Activated CD4-positive, alpha-beta T cell treated with anti-CD3 and anti-CD28 coated beads, Interleukin-2, Interleukin-6, amounts not matched to agents 100 ng/mL and 50 ng/mL, durations not matched to agents 16 hours and 8 hours (primary cell): ENCODE results near the gene PTGDR2.

ENCODE experiments used
- DNase-seq: peaks from one replicate; pipeline ENCODE4 v3.0.0-alpha.2; 2020

The PTGDR2 gene

DNA sequence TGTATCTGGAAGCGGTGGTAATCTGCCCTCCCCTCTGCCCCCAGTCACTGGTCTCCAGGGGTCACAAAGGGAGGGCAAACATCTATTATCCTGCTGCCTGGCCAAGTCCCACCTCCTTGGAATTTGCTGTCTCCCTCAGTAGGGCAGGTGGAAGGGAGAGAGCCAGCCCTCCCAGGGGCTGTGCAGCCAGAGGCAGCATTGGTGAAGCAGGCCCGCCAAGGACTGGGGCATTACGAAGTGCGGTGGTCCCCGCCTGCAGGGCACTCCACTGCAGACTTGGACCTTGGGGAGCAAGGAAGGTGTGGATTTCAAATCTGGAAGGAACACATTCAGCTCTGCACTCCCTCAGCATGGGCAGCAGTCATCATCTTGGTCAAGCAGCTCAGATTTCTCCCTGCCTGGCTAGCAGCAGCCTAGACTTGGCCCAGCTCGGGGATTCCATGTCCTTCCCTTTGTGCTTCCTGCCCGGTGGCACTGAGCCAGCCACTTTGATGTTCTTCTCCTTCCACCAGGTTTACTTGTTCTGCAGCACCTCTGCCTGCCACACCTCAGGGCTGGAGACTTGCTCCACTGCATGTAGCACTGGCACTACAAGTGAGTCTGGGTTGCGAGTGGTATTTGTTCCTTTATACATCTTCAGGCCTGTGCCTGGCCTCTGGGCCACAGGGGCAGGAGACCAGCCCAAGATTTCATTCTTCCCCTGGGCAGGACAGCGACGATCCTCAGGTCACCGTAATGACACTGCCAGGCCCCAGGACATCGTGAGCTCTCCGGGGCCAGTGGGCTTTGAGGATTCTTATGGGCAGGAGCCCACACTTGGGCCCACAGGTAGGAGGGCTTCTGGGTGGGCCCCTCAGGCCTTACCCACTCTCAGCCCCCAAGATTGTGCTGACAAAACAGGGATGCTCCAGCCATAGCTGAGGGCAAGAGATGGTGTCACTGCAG lies 18.9 kb upstream of the PTGDR2 start:
- no peak for DNase-seq

DNA sequence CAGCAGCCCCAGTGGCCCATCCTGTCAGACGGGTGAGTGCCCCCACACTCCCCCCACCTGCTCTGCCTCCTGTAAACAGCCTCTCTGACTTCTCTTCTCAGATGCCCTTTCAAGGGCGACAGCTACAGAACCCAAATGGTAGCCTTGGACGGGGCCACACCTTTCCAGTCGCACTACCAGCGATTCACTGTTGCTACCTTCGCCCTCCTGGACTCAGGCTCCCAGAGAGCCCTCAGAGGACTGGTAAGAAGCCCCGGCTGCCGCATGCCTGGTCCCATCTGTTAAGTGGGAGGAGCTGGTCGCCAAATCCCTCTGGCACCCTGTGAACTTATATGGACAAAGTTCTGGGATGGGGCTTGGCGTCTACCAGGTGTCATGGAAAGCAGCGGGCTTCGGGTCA lies 17.8 kb upstream of the PTGDR2 start:
- DNase-seq, result no peak

DNA sequence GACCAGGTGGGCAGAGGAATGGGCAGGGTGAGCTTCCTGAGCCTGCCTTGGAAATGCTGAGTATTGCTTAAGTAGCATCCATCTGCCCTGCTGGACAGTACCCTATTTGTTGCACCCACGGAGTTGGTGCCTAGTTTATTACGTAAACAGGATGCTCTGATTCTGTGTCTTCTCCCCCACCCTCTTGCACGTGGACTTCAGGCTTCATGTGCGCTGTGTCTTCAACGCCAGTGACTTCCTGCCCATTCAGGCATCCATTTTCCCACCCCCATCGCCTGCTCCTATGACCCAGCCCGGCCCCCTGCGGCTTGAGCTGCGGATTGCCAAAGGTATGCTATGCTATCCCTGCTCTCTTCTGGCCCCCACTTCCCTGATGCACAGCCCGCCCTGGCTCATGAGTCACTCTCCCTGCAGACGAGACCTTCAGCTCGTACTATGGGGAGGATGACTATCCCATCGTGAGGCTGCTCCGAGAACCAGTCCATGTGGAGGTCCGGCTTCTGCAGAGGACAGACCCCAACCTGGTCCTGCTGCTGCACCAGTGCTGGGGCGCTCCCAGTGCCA lies 17.3 kb upstream of the PTGDR2 start:
- no peak for DNase-seq

DNA sequence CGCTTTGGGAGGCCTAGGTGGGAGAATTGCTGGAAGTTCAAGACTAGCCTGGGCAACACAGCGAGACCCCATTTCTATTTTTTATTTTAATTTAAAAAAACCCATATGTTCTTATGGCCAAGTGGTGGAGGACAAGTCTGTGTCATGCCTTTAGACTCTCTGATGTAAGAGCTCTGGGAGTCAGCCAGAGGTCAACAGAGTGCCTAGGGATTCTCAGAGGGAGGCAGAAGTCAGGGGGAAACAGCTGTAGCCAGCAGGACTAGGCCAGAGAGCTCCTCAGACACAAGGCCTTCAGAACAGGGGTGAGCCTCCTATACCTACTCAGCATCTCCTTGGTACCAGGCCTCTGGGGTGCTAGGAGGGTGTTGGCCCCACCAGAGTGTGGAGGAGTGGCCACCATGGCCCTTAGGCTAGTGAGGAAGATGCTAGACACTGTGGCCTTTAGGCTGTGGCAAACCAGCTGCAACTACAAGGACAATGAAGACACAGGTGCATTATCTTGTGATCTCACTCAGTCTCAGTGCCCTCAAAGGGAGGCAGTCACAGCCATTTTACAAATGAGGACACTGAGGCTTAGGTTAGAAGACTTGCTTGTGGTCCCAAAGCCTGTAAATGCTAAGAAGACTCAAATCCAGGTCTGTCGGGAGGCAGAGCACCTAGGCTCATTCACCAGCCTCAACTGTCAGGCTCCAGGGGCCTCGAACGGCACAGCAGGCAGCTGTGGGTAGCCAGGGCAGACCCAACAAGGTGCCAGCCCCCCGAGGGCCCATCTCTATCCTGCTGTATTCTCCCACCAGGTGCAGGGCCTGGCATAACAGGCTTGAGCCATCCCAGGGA lies 16.6 kb upstream of the PTGDR2 start:
- DNase-seq, result no peak

DNA sequence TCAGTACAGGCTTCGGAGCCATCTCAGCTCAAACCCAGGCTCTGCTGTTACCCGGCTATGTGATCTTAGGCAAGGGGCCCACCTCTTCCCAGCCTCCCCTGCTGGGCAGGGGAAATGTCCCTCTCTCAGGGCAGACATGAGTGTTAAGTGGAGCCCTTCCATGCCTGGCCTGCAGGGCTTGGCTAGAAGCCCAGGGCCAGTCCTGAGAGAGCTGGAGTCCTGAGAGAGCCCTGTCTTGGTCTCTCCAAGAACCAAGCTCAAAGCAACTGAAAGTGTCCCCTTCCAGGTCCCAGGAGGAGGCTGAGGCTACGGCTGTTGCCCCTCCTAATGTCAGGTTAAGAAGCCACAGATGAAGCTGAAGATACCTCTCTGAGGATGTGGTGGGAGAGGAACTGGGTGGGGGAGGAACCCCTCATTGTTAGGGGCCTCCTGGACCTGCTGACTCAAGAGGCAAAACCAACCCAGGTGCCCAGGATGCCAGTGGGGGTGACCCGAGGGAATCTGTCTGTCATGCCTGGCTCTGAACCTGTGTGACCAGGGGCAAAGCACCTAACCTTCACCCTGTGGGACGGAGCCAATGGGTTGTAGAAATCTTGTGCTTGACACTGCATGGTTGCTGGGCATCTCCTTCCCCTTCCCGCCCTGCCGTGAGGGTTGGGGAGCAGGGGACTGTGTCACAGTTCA lies 15.8 kb upstream of the PTGDR2 start:
- no peak for DNase-seq

DNA sequence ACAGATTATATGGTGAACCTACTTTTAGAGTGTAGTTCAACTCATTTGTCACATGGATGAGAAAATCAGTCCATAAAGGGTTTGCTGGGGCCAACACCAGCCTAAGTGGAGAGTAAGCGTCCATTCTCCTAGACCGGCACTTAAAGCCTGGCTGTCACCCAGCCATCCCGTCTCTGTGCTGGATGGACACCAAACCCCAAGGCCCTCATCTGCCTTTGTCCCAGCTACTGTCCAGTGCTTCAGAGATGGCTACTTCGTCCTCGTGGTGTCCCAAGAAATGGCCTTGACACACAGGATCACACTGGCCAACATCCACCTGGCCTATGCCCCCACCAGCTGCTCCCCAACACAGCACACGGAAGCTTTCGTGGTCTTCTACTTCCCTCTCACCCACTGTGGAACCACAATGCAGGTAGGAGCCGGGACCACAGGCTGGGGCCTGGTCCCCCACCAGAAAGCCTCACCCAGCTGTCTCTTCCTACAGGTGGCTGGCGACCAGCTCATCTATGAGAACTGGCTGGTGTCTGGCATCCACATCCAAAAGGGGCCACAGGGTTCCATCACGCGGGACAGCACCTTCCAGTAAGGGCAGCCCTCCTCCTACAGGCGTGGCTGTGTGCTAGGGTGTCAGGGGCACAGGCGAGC lies 15.1 kb upstream of the PTGDR2 start:
- no peak for DNase-seq

DNA sequence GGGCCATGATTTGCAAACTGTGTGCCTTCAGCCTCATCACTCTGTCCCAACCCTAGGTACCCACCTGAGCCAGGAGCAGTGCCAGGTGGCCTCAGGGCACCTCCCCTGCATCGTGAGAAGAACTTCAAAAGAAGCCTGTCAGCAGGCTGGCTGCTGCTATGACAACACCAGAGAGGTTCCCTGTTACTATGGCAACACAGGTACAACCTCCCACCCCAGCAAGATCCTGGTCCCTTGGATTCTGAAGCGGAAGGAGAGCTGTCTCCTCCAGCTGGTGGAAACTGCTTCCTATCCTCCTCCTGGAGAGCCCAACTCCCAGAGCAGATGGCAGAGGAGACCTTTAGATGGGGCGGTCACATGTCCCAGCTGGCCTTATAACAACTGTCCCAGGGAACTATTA lies 14.5 kb upstream of the PTGDR2 start:
- no peak for DNase-seq

DNA sequence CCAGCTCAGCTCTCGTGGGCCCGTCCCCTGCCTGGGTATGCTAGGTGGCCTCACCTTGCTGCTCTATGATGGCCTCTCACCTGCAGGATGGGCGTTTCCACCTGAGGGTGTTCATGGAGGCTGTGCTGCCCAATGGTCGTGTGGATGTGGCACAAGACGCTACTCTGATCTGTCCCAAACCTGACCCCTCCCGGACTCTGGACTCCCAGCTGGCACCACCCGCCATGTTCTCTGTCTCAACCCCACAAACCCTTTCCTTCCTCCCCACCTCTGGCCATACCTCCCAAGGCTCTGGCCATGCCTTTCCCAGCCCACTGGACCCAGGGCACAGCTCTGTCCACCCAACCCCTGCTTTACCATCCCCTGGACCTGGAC lies 13.7 kb upstream of the PTGDR2 start:
- no peak for DNase-seq

DNA sequence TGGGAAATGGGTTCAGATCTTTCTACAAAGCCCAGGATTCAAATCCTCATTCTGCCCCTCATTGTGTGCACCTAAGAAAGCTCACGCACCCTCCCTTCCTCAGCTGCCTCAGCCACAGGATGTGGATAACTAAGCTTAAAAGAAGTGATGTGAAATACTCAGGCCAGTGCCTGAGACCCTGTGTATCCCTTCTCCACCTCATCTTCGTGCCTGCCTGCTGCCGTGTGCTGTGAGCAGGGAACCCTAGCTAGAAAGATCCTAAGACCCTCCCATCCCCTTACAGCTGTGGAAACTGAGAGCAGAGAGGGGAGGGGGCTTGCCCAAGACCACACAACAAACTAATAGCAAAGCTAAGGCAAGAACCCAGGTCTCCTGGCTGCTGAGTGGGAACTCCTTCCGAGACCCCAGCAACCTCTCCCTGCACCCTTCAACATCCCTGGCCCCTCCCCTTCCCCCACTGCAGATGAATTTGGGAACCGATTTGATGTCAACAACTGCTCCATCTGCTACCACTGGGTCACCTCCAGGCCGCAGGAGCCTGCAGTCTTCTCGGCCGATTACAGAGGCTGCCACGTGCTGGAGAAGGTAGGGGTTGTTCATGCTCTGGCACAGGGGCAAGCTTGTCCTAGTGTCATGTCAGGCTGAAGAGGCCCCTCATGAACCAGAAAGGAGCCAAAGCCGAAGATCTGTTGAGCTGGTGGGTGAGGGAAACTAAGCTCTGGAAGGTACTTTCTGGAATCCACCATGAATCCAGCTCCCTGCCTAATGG lies 13.1 kb upstream of the PTGDR2 start:
- no peak for DNase-seq

DNA sequence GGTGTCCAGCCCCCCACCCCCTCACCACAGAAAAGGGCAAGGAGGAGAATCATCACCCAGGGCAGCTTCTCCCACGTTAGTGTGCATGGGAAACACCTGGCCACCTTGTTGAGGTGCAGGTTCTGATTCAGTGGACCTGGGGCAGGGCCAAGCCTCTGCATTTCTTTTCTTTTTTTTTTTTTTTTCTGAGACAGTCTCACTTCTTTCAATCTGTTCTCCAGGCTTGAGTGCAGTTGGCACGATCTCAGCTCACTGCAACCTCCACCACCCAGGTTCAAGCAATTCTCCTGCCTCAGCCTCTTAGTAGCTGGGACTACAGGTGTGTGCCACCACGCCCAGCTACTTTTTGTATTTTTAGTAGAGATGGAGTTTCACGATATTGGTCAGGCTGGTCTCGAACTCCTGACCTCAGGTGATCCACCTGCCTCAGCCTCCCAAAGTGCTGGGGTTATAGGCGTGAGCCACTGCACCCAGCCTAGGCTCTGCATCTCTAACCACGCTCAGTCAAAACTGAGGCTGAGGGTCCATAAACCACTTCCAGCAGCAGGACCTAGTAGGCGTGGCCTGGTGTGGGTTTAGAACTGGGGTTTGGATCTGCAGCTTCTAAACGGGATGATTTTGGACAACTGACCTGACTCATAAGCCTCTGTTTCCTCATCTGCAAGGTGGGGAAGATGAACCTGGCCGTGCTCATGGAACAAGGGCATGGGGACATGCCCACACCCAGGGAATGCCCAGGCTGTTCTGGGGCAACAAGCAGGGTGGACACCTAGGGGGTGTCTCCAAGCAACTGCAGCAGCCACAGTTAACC lies 12.3 kb upstream of the PTGDR2 start:
- DNase-seq, result no peak

DNA sequence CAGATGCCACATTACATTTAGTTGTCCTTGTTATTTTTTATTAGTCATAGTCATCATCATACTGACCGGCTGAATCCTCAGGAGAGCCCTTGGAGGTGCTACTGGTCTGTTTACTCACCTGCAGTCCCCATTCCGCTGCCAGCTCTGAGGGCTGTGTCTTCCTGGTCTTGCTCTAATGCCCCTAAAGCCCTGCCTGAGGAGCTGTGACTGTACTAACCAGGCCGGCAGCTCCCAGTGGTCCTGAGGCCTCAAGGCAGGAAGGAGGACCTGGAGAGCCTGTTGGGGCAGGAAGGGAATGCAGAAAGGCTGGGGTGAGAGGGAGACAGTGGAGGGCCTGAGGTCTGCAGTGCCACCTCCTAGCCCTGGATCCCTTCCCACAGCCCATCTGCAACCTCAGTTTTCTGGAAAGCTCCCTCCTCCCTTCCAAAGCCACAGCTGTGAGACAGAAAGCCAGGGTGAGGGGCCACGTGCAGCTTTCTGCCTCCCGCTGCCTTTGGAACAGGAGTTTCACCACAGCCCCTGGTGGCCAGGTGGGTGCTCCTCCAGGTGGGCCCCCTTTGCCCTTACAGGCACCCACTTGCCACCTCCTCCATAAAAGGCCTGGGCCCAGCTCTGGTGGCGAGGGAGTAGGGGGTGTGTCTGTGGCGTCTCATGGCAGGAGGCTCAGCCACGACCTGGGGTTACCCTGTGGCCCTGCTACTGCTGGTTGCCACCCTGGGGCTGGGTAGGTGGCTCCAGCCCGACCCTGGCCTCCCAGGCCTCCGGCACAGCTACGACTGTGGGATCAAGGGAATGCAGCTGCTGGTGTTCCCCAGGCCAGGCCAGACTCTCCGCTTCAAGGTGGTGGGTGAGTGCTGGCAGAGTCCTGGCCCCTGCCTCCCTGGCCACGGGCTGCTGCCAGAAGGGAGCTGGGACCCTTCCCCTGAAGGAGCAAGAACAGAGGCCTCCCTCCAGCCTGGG lies 11.4 kb upstream of the PTGDR2 start, which contains the start of gene ZP1:
ZP1 (plus strand) TSS at position 632 of the 960 bp plus-strand sequence; CDS start at position 652, 20 bp downstream.
- no peak for DNase-seq

DNA sequence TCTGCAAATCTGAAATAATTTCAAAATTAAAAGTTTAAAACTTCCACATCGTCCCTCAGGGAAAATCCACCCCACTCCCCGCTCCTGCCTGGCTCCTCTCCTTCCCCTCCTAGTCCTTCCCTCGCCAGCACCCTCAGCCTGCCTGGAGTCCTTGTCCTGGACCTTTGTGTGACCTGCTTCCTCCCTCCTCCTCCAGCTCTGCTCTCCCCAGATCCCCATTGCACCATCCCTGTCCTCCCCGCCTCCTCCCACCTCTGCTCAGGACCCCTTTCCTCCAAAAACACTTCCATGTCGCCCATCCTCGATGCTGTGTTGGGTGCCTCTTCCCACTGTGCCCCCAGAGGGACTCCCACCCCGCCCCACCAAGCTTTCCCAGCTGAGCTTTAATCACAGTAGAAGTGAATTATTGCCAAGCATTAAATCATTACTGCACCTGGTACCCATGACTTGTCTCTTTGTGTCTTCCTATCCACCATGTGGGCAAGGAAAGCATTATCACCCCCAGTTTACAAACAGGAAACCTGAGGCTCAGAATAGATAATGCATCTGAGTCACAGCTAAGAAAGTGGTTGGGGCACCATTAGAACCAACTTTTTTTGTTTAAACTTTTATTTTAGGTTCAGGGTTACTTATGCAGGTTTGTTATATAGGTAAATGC lies 9.2 kb upstream of the PTGDR2 start:
- no peak for DNase-seq

DNA sequence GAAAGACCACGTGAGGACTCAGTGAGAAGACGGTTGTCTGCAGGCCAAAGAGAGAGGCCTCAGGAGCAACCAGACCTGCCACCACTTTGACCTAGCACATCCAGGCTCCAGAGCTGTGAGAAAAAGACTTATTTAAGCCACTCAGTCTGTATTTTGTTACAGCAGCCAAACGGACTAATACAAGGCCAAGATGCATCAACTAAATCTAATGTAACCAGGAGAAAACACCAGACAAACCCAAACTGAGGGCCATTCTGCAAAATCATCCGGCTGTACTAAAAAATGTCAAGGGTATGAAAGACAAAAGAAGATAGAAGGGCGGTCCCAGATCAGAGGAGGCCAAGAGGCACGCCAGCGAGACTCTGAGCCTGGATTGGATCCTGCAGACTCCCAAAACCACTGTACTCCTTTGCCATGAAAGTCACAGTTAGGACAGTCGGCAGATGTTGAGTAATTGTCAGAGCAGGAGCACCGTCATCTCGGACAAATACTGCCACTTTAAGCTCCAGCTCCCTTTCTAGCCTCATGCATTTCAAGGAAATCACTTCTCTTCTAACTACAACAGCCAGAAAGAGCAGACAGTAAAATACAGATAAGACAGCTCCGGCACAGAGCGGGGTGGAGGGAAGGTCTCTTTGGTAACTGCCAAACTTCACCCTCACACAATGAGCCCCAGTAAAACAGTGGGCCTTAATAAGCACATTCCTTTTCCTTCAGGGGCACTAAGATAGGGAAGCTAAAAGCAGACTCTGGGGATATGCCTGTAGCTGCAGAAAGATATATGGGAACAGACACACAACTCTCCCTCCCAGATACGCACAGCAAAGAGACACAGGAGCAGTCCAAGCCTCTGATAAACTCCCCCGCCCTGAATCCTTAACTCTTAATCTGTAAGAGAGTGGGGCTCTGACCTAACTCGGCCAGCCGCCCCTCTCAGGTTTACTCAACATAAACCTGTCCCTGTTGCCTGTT lies 8.1 kb upstream of the PTGDR2 start:
- no peak for DNase-seq

DNA sequence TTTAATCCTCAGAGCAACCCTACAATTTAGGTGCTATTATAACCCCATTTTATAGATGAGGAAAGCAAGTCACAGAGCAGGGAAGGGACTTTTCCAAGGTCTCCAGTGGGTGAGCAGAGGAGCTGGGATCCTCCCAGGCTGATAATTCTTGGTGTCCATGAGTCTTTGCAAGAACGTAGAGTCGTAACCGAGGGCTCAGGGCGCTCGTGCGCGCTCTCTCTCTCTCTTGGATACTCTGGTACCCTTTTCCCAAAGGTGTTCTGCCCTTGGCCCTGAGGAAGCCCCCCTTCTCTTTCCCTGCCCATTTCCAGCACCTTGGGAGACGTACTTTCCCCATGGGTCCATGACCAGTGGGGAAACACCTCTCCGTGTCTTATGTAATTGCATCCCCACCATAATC lies 6.4 kb upstream of the PTGDR2 start:
- no peak for DNase-seq

DNA sequence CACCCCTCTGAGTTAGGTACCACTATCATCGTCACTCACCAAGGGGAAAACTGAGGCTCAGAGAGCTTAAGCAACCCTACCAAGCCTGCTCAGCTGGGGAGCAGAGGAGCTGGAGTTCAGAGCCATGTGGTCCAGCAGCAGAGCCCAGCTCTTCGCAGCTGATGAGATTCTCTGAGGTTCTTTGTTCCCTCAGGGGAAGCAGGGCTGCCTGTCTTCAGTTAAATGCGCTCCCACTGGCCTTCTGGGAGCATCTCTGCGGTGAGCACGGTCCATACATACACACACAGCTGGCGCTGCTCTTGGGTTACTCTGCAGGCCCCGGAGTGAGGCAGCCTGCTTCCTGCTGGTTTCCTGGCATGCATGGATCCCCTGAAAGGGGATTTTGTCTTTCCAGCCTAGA lies 5.2 kb upstream of the PTGDR2 start:
- DNase-seq, result no peak

DNA sequence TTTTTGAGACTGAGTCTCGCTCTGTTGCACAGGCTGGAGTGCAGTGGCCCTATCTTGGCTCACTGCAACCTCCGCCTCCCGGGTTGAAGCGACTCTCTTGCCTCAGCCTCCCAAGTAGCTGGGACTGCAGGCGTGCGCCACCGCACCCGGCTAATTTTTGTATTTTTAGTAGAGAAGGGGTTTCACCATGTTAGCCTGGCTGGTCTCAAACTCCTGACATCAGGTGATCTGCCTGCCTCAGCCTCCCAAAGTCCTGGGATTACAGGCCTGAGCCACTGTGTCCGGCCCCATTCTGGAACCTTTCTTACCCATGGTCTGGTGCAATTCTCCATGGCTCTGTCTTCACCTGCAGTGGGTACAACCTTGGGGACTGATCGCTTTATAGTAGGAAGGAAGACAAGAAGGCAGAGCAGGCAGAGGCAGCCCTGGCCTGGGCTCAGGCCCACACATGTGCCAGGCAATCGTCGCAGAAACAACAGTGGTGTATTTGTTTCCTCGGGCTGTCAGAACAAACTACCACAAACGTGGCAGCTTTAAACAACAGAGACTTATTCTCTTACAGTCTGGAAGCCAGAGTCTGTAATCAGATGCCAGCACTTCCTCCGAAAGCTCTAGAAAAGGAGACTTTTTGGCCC lies 4.0 kb upstream of the PTGDR2 start:
- DNase-seq, result no peak
